ENCODE measurements around the gene ST6GALNAC2.

- TF ChIP-seq, protein P1, sequence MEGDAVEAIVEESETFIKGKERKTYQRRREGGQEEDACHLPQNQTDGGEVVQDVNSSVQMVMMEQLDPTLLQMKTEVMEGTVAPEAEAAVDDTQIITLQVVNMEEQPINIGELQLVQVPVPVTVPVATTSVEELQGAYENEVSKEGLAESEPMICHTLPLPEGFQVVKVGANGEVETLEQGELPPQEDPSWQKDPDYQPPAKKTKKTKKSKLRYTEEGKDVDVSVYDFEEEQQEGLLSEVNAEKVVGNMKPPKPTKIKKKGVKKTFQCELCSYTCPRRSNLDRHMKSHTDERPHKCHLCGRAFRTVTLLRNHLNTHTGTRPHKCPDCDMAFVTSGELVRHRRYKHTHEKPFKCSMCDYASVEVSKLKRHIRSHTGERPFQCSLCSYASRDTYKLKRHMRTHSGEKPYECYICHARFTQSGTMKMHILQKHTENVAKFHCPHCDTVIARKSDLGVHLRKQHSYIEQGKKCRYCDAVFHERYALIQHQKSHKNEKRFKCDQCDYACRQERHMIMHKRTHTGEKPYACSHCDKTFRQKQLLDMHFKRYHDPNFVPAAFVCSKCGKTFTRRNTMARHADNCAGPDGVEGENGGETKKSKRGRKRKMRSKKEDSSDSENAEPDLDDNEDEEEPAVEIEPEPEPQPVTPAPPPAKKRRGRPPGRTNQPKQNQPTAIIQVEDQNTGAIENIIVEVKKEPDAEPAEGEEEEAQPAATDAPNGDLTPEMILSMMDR (IDR thresholded peaks at IDR 0.05 in 2 of 3, conservative IDR thresholded peaks at IDR 0.05 in 1 of 3; ENCODE audit: control insufficient read depth in 2 of 3, extremely low read depth in 1 of 3, insufficient read depth in 1 of 3, low read depth in 3 of 3, low read length in 3 of 3), result no peak
- TF ChIP-seq, protein P2, sequence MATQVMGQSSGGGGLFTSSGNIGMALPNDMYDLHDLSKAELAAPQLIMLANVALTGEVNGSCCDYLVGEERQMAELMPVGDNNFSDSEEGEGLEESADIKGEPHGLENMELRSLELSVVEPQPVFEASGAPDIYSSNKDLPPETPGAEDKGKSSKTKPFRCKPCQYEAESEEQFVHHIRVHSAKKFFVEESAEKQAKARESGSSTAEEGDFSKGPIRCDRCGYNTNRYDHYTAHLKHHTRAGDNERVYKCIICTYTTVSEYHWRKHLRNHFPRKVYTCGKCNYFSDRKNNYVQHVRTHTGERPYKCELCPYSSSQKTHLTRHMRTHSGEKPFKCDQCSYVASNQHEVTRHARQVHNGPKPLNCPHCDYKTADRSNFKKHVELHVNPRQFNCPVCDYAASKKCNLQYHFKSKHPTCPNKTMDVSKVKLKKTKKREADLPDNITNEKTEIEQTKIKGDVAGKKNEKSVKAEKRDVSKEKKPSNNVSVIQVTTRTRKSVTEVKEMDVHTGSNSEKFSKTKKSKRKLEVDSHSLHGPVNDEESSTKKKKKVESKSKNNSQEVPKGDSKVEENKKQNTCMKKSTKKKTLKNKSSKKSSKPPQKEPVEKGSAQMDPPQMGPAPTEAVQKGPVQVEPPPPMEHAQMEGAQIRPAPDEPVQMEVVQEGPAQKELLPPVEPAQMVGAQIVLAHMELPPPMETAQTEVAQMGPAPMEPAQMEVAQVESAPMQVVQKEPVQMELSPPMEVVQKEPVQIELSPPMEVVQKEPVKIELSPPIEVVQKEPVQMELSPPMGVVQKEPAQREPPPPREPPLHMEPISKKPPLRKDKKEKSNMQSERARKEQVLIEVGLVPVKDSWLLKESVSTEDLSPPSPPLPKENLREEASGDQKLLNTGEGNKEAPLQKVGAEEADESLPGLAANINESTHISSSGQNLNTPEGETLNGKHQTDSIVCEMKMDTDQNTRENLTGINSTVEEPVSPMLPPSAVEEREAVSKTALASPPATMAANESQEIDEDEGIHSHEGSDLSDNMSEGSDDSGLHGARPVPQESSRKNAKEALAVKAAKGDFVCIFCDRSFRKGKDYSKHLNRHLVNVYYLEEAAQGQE (IDR thresholded peaks at IDR 0.05; ENCODE audit: low read depth, low read length), result no peak
Observed at GRCh38 chr17:76540381-76541300, 45.0 kb downstream of the ST6GALNAC2 start.

Data from GM12878 (cell line).